Measurements from ENCODE around the gene PLEKHG4.

PLEKHG4 gene

DNA sequence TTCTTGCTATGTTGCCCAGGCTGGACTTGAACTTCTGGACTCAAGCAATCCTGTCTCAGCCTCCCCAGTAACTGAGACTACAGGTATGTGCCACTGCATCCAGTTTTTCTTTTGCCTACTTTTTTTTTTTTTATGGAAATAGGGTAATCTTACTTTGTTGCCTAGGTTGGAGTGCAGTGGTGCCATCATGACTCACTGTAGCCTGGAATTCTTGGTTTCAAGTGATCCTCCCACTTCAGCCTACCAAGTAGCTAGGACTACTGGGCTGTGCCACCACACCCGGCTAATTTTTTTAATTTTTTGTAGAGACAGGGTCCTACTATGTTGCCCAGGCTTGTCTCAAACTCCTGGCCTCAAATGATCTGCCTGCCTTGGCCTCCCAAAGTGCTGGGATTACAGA lies 57.3 kb downstream of the PLEKHG4 start:
- DNase-seq (ENCODE audit: low read depth), result no peak

Measured in HS-27A (cell line).